ENCODE measurements around the gene RBFOX2. TPM values are rescaled to one million over a fixed set of nuclear protein-coding genes. Genes with fewer than 3 reads are reported as not detected.

The RBFOX2 gene
- total and polyA plus RNA-seq, 2 of the 13 experiments (the other 11 are each of a cell fraction or from before 2014, with no cell fraction given): 37.3 to 40.4 TPM

- ATAC-seq (peak; percentile 87), FAIRE-seq (peak; percentile 28), DNase-seq (ENCODE audit: low spot score) (peak; percentile 71)
- Histone ChIP-seq H3K79me2 (ENCODE audit: insufficient read depth, low read length) (peaks cover 13% of the 10 kb centered on the region), H3K27ac (ENCODE audit: extremely low read length, insufficient read depth, low read length) (peak overlapping the region; percentile 65), H3K9me3 (ENCODE audit: low read length) (no peaks in the 10 kb centered on the region), H3K9ac (ENCODE audit: insufficient read depth, low read depth, low read length) (no peak overlapping the region; the same call in 1 of the 2 replicates), H3K36me3 (replicated peaks in 1 of 2; ENCODE audit: control insufficient read depth in 1 of 2, insufficient read depth in 2 of 2, low read length in 2 of 2) (no peaks in the 10 kb centered on the region), H3K4me2 (ENCODE audit: low read depth, low read length) (peak overlapping the region; percentile 29), H2AFZ (ENCODE audit: low read length) (no peak overlapping the region), H3K27me3 (ENCODE audit: control insufficient read depth in 1 of 2, insufficient read depth in 2 of 2, low read length in 2 of 2) (no peaks in the 10 kb centered on the region), H3K4me1 (ENCODE audit: insufficient read depth, low read length) (peaks cover 64% of the 10 kb centered on the region), H4K20me1 (ENCODE audit: insufficient read depth, low read length) (no peaks in the 10 kb centered on the region; the same call in 1 of the 2 replicates), H3K4me3 (replicated peaks in 1 of 3; ENCODE audit: insufficient read depth in 1 of 3, low read depth in 2 of 3, low read length in 3 of 3) (no peak overlapping the region)
- intact Hi-C loops (cut with micrococcal nuclease; ENCODE audit: unreplicated experiment) (no loop called here), in situ Hi-C loops (cut with HindIII; ENCODE audit: extremely low pct_ligation_motif_present, low pct_unique_long_range_greater_than_20kb) (no loop called here)
- BruUV-seq (replicated peaks): no TSS peak
- WGBS (ENCODE audit: low lambda C conversion rate): 20% methylated on average over 2 of the region's 2 CpGs
- CTCF ChIA-PET (ENCODE audit: low intra/inter-chr PET ratio, low total read pairs): no interaction called here
- POLR2A ChIA-PET: no interaction called here
- no peak for TF ChIP-seq ATRX (CRISPR knock-in tag; IDR thresholded peaks at IDR 0.05; ENCODE audit: borderline replicate concordance)
- TF ChIP-seq, protein P1, sequence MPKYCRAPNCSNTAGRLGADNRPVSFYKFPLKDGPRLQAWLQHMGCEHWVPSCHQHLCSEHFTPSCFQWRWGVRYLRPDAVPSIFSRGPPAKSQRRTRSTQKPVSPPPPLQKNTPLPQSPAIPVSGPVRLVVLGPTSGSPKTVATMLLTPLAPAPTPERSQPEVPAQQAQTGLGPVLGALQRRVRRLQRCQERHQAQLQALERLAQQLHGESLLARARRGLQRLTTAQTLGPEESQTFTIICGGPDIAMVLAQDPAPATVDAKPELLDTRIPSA (CRISPR knock-in tag; IDR thresholded peaks at IDR 0.05; ENCODE audit: borderline replicate concordance): no peak
- no peak for TF ChIP-seq KLF13 (CRISPR knock-in tag; IDR thresholded peaks at IDR 0.05)
- TF ChIP-seq, protein P2, sequence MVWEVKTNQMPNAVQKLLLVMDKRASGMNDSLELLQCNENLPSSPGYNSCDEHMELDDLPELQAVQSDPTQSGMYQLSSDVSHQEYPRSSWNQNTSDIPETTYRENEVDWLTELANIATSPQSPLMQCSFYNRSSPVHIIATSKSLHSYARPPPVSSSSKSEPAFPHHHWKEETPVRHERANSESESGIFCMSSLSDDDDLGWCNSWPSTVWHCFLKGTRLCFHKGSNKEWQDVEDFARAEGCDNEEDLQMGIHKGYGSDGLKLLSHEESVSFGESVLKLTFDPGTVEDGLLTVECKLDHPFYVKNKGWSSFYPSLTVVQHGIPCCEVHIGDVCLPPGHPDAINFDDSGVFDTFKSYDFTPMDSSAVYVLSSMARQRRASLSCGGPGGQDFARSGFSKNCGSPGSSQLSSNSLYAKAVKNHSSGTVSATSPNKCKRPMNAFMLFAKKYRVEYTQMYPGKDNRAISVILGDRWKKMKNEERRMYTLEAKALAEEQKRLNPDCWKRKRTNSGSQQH (CRISPR knock-in tag; IDR thresholded peaks at IDR 0.05; ENCODE audit: low read depth): no peak
- TF ChIP-seq NKX3-1 (CRISPR knock-in tag; IDR thresholded peaks at IDR 0.05): no peak
- TF ChIP-seq ZNF557 (CRISPR knock-in tag; IDR thresholded peaks at IDR 0.05): no peak
- TF ChIP-seq ZBTB7B (CRISPR knock-in tag; IDR thresholded peaks at IDR 0.05): no peak
- TF ChIP-seq ZNF432 (CRISPR knock-in tag; IDR thresholded peaks at IDR 0.05; ENCODE audit: borderline replicate concordance): no peak
- peak; percentile 89 for TF ChIP-seq CEBPG (CRISPR knock-in tag; IDR thresholded peaks at IDR 0.05)
- TF ChIP-seq ARHGAP35 (CRISPR knock-in tag; IDR thresholded peaks at IDR 0.05; ENCODE audit: borderline replicate concordance): no peak
- no peak for TF ChIP-seq GABPA (IDR thresholded peaks at IDR 0.05; ENCODE audit: low read depth, low read length)
- TF ChIP-seq GABPA (CRISPR knock-in tag; IDR thresholded peaks at IDR 0.05; ENCODE audit: low read depth): no peak
- no peak for TF ChIP-seq CENPX (CRISPR knock-in tag; IDR thresholded peaks at IDR 0.05)
- TF ChIP-seq ZFY (CRISPR knock-in tag; IDR thresholded peaks at IDR 0.05): no peak
- no peak for TF ChIP-seq TAF15 (IDR thresholded peaks at IDR 0.05; ENCODE audit: low read depth, low read length, poor library complexity, severe bottlenecking)
- TF ChIP-seq ZNF777 (CRISPR knock-in tag; IDR thresholded peaks at IDR 0.05): no peak
- TF ChIP-seq HNF4G (IDR thresholded peaks at IDR 0.05; ENCODE audit: borderline replicate concordance, low read depth, low read length): peak; percentile 88
- peak; percentile 69; the same call in 1 of the 2 replicates for TF ChIP-seq HNF4G (CRISPR knock-in tag; IDR thresholded peaks at IDR 0.05; ENCODE audit: borderline replicate concordance, low read depth)
- no peak for TF ChIP-seq ISX (CRISPR knock-in tag; conservative IDR thresholded peaks at IDR 0.05)
- no peak for TF ChIP-seq ZNF224 (CRISPR knock-in tag; IDR thresholded peaks at IDR 0.05)
- TF ChIP-seq TCF7L2 (IDR thresholded peaks at IDR 0.05; ENCODE audit: low read depth, low read length): no peak
- TF ChIP-seq FOXM1 (CRISPR knock-in tag; IDR thresholded peaks at IDR 0.05): no peak
- peak; percentile 76; the same call in 1 of the 2 replicates for TF ChIP-seq HMG20A (CRISPR knock-in tag; IDR thresholded peaks at IDR 0.05; ENCODE audit: borderline replicate concordance)
- TF ChIP-seq RBM22 (optimal IDR thresholded peaks at IDR 0.05; ENCODE audit: low read length): no peak
- TF ChIP-seq ZNF205 (CRISPR knock-in tag; IDR thresholded peaks at IDR 0.05): no peak
- TF ChIP-seq ZNF773 (CRISPR knock-in tag; IDR thresholded peaks at IDR 0.05; ENCODE audit: borderline replicate concordance): no peak
- no peak for TF ChIP-seq ZNF335 (CRISPR knock-in tag; IDR thresholded peaks at IDR 0.05)
- no peak for TF ChIP-seq ELF4 (CRISPR knock-in tag; IDR thresholded peaks at IDR 0.05; ENCODE audit: borderline replicate concordance)
Observed at GRCh38 chr22:35824256-35824655, 204.4 kb downstream of the RBFOX2 start.
